ENCODE data around the gene R3HCC1L. TPM values are rescaled to one million over a fixed set of nuclear protein-coding genes. Genes with fewer than 3 reads are reported as not detected.

Gene R3HCC1L
- total and polyA plus RNA-seq, 10 of the 15 experiments (the other 5 are each of a cell fraction or from before 2014, with no cell fraction given) = 11.3 to 20.3 (median 15.3) TPM

GRCh38 chr10:98209441-98209840, 75.0 kb downstream of the R3HCC1L start (continued):
- no peak for TF ChIP-seq SP1 (IDR thresholded peaks at IDR 0.05; ENCODE audit: low read depth, low read length)

GRCh38 chr10:98212196-98212595, 77.7 kb downstream of the R3HCC1L start:
- SMC1A ChIA-PET (ENCODE audit: uncharacterized antibody, unreplicated experiment) = no interaction called here
- RAD21 ChIA-PET (ENCODE audit: unreplicated experiment) = no interaction called here
- WGBS (ENCODE audit: insufficient coverage, insufficient replicate concordance, low lambda C conversion rate, missing lambda C conversion rate) = 100% methylated on average over 1 of the region's 1 CpG
- CTCF ChIA-PET = interaction anchor here (2.8 kb wide), 1 partner anchor 41 kb away, joined by 10 read pairs; no protein-coding TSS in a partner anchor
- no TSS peak for BruUV-seq (replicated peaks)
- no peaks in the 10 kb centered on the region for H3K4me1 ChIP-seq (ENCODE audit: control insufficient read depth, insufficient read depth, low read length)
- in situ Hi-C loops (cut with MboI) (no loop called here), intact Hi-C loops (cut with micrococcal nuclease; ENCODE audit: unreplicated experiment) (no loop called here)
- no peaks in the 10 kb centered on the region for H4K20me1 ChIP-seq (ENCODE audit: control insufficient read depth, insufficient read depth)
- no peak overlapping the region for H3K4me2 ChIP-seq (ENCODE audit: control insufficient read depth, insufficient read depth)
- no peak overlapping the region for H2AFZ ChIP-seq (ENCODE audit: control insufficient read depth, low read depth, low read length)
- no peaks in the 10 kb centered on the region for H3K27me3 ChIP-seq (replicated peaks in 1 of 2; ENCODE audit: control insufficient read depth in 2 of 2, insufficient read depth in 2 of 2, low read length in 1 of 2)
- H3K36me3 ChIP-seq (ENCODE audit: control insufficient read depth in 2 of 2, insufficient read depth in 2 of 2, low read length in 1 of 2) = peaks cover 0 to 17% of the 10 kb centered on the region in 2 experiments; a peak in 2 of 4 replicates
- POLR2A ChIA-PET = no interaction called here
- ATAC-seq (no peak), DNase-seq (ENCODE audit: low read depth, low spot score) (no peak), FAIRE-seq (no peak)
- H3K9me3 ChIP-seq (replicated peaks; ENCODE audit: control insufficient read depth, insufficient read depth, low read length) = no peaks in the 10 kb centered on the region; the same call in 2 of the 3 replicates
- TF ChIP-seq NFIC (IDR thresholded peaks at IDR 0.05; ENCODE audit: low read depth, low read length) (no peak), MAX (IDR thresholded peaks at IDR 0.05; ENCODE audit: low read depth, low read length) (no peak), EGR1 (IDR thresholded peaks at IDR 0.05; ENCODE audit: borderline replicate concordance in 1 of 2, low read depth in 2 of 2, low read length in 2 of 2) (no peak), SRF (IDR thresholded peaks at IDR 0.05; ENCODE audit: low read depth in 2 of 2, low read length in 2 of 2) (no peak), BMI1 (IDR thresholded peaks at IDR 0.05; ENCODE audit: borderline replicate concordance) (no peak), HDAC6 (IDR thresholded peaks at IDR 0.05; ENCODE audit: unreplicated experiment) (no peak), HDAC2 (IDR thresholded peaks at IDR 0.05) (no peak), RB1 (IDR thresholded peaks at IDR 0.05; ENCODE audit: borderline replicate concordance) (no peak), MTA2 (IDR thresholded peaks at IDR 0.05; ENCODE audit: low read depth) (no peak), YY1 (IDR thresholded peaks at IDR 0.05; ENCODE audit: low read depth, low read length) (no peak)
- no peak overlapping the region for H3K9ac ChIP-seq (ENCODE audit: control insufficient read depth, insufficient read depth, low read length)
- H3K27ac ChIP-seq (ENCODE audit: control insufficient read depth, insufficient read depth) = no peak overlapping the region
- no peak overlapping the region for H3K4me3 ChIP-seq
- no peaks in the 10 kb centered on the region; the same call in 1 of the 2 replicates for H3K79me2 ChIP-seq (ENCODE audit: control insufficient read depth, insufficient read depth, low read length)
